B cell (primary cell): ENCODE measurements around the gene ADI1. TPM values are rescaled to one million over a fixed set of nuclear protein-coding genes. Genes with fewer than 3 reads are reported as not detected.

ENCODE experiments used
- ATAC-seq: fragments of 200-7000 bp; cut with Tn5 transposase; one replicate; pipeline ENCODE4 v1.10.0; 2021; ENCODE audit warnings: low read depth, mild to moderate bottlenecking, moderate number of reproducible peaks, moderate library complexity
- CTCF ChIA-PET: fragments of 350-600 bp; sonication (Branson Sonifier 250); formaldehyde crosslinking; loops from one replicate; lab custom pipeline; 2021; ENCODE audit warnings: antibody characterized with exemption, inconsistent platforms; lab: Charles Lee
- POLR2A ChIA-PET: fragments of 350-600 bp; sonication (Branson Sonifier 250); formaldehyde crosslinking; loops from one replicate; lab custom pipeline; 2021; ENCODE audit warnings: antibody characterized with exemption; lab: Charles Lee
- DNase-seq: peaks from one replicate; pipeline ENCODE4 v3.0.0; 2013
- H2AFZ ChIP-seq: 2 replicates; pipeline ENCODE4 v1.6.1; 2012; ENCODE audit warnings: mild to moderate bottlenecking, low read depth, low read length; ENCODE audit not compliant: insufficient read depth, poor library complexity, severe bottlenecking
- H3K27ac ChIP-seq, 2 donors: 1 replicate in 1 of 2; 2 replicates in 1 of 2; pipeline ENCODE4 v1.5.1; 2012 to 2013; ENCODE audit warnings: low read length in 2 of 2, mild to moderate bottlenecking in 2 of 2, moderate library complexity in 1 of 2
- H3K27me3 ChIP-seq, 4 experiments: fragments of 200-600 bp in 1 of 4; sonication (generic) in 1 of 4; replicated peaks in 1 of 4; 1 replicate in 2 of 4; 2 replicates in 2 of 4; pipeline versions ENCODE4 v1.6.1 to v1.7.0; 2013 to 2016; ENCODE audit warnings: low read length in 3 of 4, mild to moderate bottlenecking in 2 of 4, mixed read lengths in 1 of 4, moderate library complexity in 1 of 4; ENCODE audit not compliant: insufficient read depth in 4 of 4, control insufficient read depth in 3 of 4; ENCODE audit errors: control extremely low read depth in 1 of 4
- H3K36me3 ChIP-seq, 2 experiments: replicated peaks in 1 of 2; 1 replicate in 1 of 2; 2 replicates in 1 of 2; pipeline versions ENCODE4 v1.6.1 to v1.7.1; 2013; ENCODE audit warnings: low read length in 1 of 2; ENCODE audit not compliant: insufficient read depth in 2 of 2, control insufficient read depth in 1 of 2; ENCODE audit errors: control extremely low read depth in 1 of 2, extremely low read depth in 1 of 2
- H3K4me1 ChIP-seq, 2 donors: fragments of 200-600 bp in 1 of 2; sonication (generic) in 1 of 2; 1 replicate in 1 of 2; 2 replicates in 1 of 2; pipeline versions ENCODE4 v1.5.1 to v1.6.1; 2013 to 2017; ENCODE audit warnings: low read length in 2 of 2; ENCODE audit not compliant: control insufficient read depth in 2 of 2, insufficient read depth in 2 of 2
- H3K4me2 ChIP-seq: replicated peaks from 2 replicates; pipeline ENCODE3; 2012; ENCODE audit warnings: mild to moderate bottlenecking, low read depth, low read length; ENCODE audit not compliant: poor library complexity, severe bottlenecking
- H3K4me3 ChIP-seq, 5 experiments: fragments of 200-600 bp in 1 of 5; sonication (generic) in 1 of 5; 1 replicate in 3 of 5; 2 replicates in 2 of 5; pipeline versions ENCODE4 v1.5.1 to v1.7.0; 2011 to 2016; ENCODE audit warnings: low read length in 4 of 5, mild to moderate bottlenecking in 4 of 5, low read depth in 2 of 5, control low read depth in 1 of 5, moderate library complexity in 1 of 5; ENCODE audit not compliant: insufficient read depth in 1 of 5; ENCODE audit errors: control extremely low read depth in 1 of 5, extremely low read depth in 1 of 5
- H3K79me2 ChIP-seq: fragments of 200-600 bp; sonication (generic); one replicate; pipeline ENCODE4 v1.6.0; 2016; ENCODE audit warnings: low read length; ENCODE audit not compliant: control insufficient read depth, insufficient read depth
- H3K9ac ChIP-seq: fragments of 200-600 bp; sonication (generic); 2 replicates; pipeline ENCODE4 v1.6.1; 2017; ENCODE audit warnings: mild to moderate bottlenecking, low read length, moderate library complexity
- H3K9me3 ChIP-seq, 3 donors: one replicate each; pipeline versions ENCODE4 v1.6.1 to v1.7.1; 2013; ENCODE audit warnings: low read length in 2 of 3; ENCODE audit not compliant: control insufficient read depth in 2 of 3, insufficient read depth in 1 of 3; ENCODE audit errors: control extremely low read depth in 1 of 3
- H4K20me1 ChIP-seq: 2 replicates; pipeline ENCODE4 v1.6.0; 2012; ENCODE audit warnings: mild to moderate bottlenecking, low read length; ENCODE audit not compliant: insufficient read depth, control insufficient read depth, poor library complexity, severe bottlenecking
- H3K27ac Mint-ChIP-seq: one replicate; pipeline ENCODE4 v1.8.0; 2021; ENCODE audit warnings: mixed read lengths
- H3K27me3 Mint-ChIP-seq: one replicate; pipeline ENCODE4 v1.8.0; 2021; ENCODE audit warnings: mixed read lengths
- H3K4me1 Mint-ChIP-seq: one replicate; pipeline ENCODE4 v1.8.0; 2021; ENCODE audit warnings: mixed read lengths
- H3K4me3 Mint-ChIP-seq: one replicate; pipeline ENCODE4 v1.8.0; 2021; ENCODE audit warnings: mixed read lengths
- H3K9me3 Mint-ChIP-seq: one replicate; pipeline ENCODE4 v1.8.0; 2022; ENCODE audit warnings: mixed read lengths; ENCODE audit not compliant: insufficient read depth
- EZH2 ChIP-seq: IDR thresholded peaks from 2 replicates; pipeline ENCODE4 v1.6.1; 2012; ENCODE audit warnings: borderline replicate concordance, low read depth, mild to moderate bottlenecking, moderate library complexity, low read length; ENCODE audit not compliant: insufficient read depth, poor library complexity, severe bottlenecking
- WGBS: methylation state at CpG from one replicate; pipeline ENCODE4 v1.1.5; 2013; ENCODE audit warnings: missing lambda C conversion rate; ENCODE audit not compliant: insufficient coverage; 5-methylcytosine and 5-hydroxymethylcytosine counted together
- intact Hi-C: fragments of 100-400 bp; cut with micrococcal nuclease; formaldehyde crosslinking; loops from one replicate; pipeline ENCODE4 v1.10.0; 2022
- polyA plus RNA-seq: library from polyadenylated mRNA; depleted of rRNA; stranded (reverse); fragments of >200 nt; gene quantifications from 2 replicates; pipeline ENCODE4 v1.2.3, GENCODE V29; 2012
- total RNA-seq, 2 donors: library from RNA; stranded (reverse); fragments of 120-200 nt in 1 of 2; gene quantifications; 1 replicate in 1 of 2; 2 replicates in 1 of 2; pipeline versions ENCODE4 v1.2.3 to v1.2.4, GENCODE V29; 2013 to 2022
- TF ChIP-seq, protein P1 (sequence below): fragments of 200-600 bp; IDR thresholded peaks from one replicate; pipeline ENCODE4 v1.8.0; 2022; ENCODE audit warnings: antibody characterized with exemption, mild to moderate bottlenecking

The ADI1 gene
- total and polyA plus RNA-seq, 2 donors (not counting 1 experiment from before 2014, with no cell fraction given), result 15.2 to 23.1 TPM

DNA sequence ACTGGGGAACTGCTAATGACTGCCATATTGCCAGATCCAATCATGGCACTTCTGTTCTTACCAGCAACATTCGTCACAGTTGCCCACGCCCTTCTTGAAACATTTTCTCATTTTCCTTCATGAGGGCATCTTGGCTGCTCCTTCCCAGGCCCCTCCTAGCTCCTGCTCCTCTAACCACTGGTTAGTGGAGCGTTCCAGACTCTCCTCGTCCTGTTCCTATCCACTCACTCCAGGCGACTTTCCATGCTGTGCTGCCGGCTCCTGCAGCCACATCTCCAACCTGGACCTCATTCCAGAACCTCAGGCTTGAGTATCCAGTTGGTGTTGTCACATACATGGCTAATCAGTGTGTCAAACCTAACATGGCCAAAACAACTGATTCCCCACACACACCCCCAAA lies 1.3 kb upstream of the ADI1 start:
- 96% methylated on average over 6 of the region's 6 CpGs for WGBS
- peak overlapping the region; percentile 88 for H3K9ac ChIP-seq
- ChIA-PET POLR2A (interaction anchor here (1.3 to 3.3 kb wide), 3 partner anchors 38 to 142 kb away, joined by 5 to 26 read pairs (median 19); partner anchors contain the start of genes EIPR1, RNASEH1 and TRAPPC12), CTCF (interaction anchor here (0.6 kb wide), 1 partner anchor 15 kb away, joined by 3 read pairs; no protein-coding TSS in a partner anchor)
- Mint-ChIP-seq H3K4me1 (peaks cover 33% of the 10 kb centered on the region), H3K27me3 (no peaks in the 10 kb centered on the region), H3K9me3 (peaks cover 4% of the 10 kb centered on the region), H3K27ac (peak overlapping the region; percentile 97), H3K4me3 (peak overlapping the region; percentile 96)
- peaks cover 9% of the 10 kb centered on the region for H4K20me1 ChIP-seq
- H3K4me2 ChIP-seq, result peak overlapping the region; percentile 94
- H3K4me3 ChIP-seq, result peak overlapping the region in 2 of 5 experiments; percentile 52 to 76
- peak overlapping the region; percentile 98 for H2AFZ ChIP-seq
- peaks cover 18 to 25% of the 10 kb centered on the region in 2 donors for H3K4me1 ChIP-seq
- no peak for TF ChIP-seq EZH2
- TF ChIP-seq, protein P1, sequence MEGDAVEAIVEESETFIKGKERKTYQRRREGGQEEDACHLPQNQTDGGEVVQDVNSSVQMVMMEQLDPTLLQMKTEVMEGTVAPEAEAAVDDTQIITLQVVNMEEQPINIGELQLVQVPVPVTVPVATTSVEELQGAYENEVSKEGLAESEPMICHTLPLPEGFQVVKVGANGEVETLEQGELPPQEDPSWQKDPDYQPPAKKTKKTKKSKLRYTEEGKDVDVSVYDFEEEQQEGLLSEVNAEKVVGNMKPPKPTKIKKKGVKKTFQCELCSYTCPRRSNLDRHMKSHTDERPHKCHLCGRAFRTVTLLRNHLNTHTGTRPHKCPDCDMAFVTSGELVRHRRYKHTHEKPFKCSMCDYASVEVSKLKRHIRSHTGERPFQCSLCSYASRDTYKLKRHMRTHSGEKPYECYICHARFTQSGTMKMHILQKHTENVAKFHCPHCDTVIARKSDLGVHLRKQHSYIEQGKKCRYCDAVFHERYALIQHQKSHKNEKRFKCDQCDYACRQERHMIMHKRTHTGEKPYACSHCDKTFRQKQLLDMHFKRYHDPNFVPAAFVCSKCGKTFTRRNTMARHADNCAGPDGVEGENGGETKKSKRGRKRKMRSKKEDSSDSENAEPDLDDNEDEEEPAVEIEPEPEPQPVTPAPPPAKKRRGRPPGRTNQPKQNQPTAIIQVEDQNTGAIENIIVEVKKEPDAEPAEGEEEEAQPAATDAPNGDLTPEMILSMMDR, result no peak
- H3K27ac ChIP-seq, result peak overlapping the region in 1 of 2 donors; percentile 93
- no peaks in the 10 kb centered on the region for H3K36me3 ChIP-seq
- peaks cover 0 to 1% (median 0%) of the 10 kb centered on the region in 3 donors for H3K9me3 ChIP-seq
- H3K27me3 ChIP-seq, result no peaks in the 10 kb centered on the region
- intact Hi-C loops, result no loop called here
- DNase-seq (no peak), ATAC-seq (no peak)
- peaks cover 31% of the 10 kb centered on the region for H3K79me2 ChIP-seq

- ATAC-seq, result peak; percentile 76
- no peak for TF ChIP-seq EZH2
- TF ChIP-seq, protein P1, result no peak
- peak overlapping the region; percentile 98 for H2AFZ ChIP-seq
- peak; percentile 99 for DNase-seq
- H3K9me3 Mint-ChIP-seq, result peaks cover 8% of the 10 kb centered on the region
- ChIA-PET POLR2A (interaction anchor here (0.9 to 3.3 kb wide), 5 partner anchors 17 to 140 kb away, joined by 3 to 26 read pairs (median 13); partner anchors contain the start of genes EIPR1, RNASEH1 and TRAPPC12), CTCF (interaction anchor here (0.7 kb wide), 1 partner anchor 57 kb away, joined by 3 read pairs; no protein-coding TSS in a partner anchor)
- H3K79me2 ChIP-seq, result peaks cover 31% of the 10 kb centered on the region
- peak overlapping the region; percentile 96 for H3K4me3 Mint-ChIP-seq
- H4K20me1 ChIP-seq, result peaks cover 9% of the 10 kb centered on the region
- no peaks in the 10 kb centered on the region for H3K27me3 ChIP-seq
- H3K4me1 Mint-ChIP-seq, result peaks cover 38% of the 10 kb centered on the region
- peaks cover 0 to 2% (median under 1%) of the 10 kb centered on the region in 3 donors for H3K9me3 ChIP-seq
- H3K36me3 ChIP-seq, result no peaks in the 10 kb centered on the region
- peak overlapping the region; percentile 88 for H3K9ac ChIP-seq
- no peaks in the 10 kb centered on the region for H3K27me3 Mint-ChIP-seq
- peaks cover 18 to 25% of the 10 kb centered on the region in 2 donors for H3K4me1 ChIP-seq
- H3K27ac Mint-ChIP-seq, result peak overlapping the region; percentile 97
- intact Hi-C loops, result loop anchor here (1.0 kb wide), 3 partner anchors 40 to 141 kb away; partner anchors contain the start of genes EIPR1, RNASEH1 and RPS7
- H3K4me2 ChIP-seq, result peak overlapping the region; percentile 94
- H3K27ac ChIP-seq, result peak overlapping the region; percentile 73 to 93
- peak overlapping the region; percentile 52 to 87 (median 79) for H3K4me3 ChIP-seq
- under 1% methylated on average over 67 of the region's 67 CpGs for WGBS
These were observed 656 bp downstream of the ADI1 start for GRCh38 chr2:3518496-3519254.
